HepG2 (cell line): Measurements from ENCODE around the gene SPATA21. TPM values are rescaled to one million over a fixed set of nuclear protein-coding genes. Genes with fewer than 3 reads are reported as not detected.

Experiments used
- CEBPG ChIP-seq: IDR thresholded peaks from 2 replicates; pipeline ENCODE4 v1.6.1; 2016
- DDIT3 ChIP-seq: sonication (generic); formaldehyde crosslinking; IDR thresholded peaks from 2 replicates; pipeline ENCODE4 v1.4.0; 2020; ENCODE audit warnings: mild to moderate bottlenecking, missing genetic modification reagents
- GATAD1 ChIP-seq: IDR thresholded peaks from 2 replicates; pipeline ENCODE4 v1.6.1; 2016; ENCODE audit warnings: missing genetic modification reagents, missing compliant biosample characterization
- HES4 ChIP-seq: sonication (generic); formaldehyde crosslinking; IDR thresholded peaks from 2 replicates; pipeline ENCODE4 v1.9.0; 2021; ENCODE audit warnings: mild to moderate bottlenecking, missing genetic modification reagents, borderline replicate concordance
- HIC2 ChIP-seq: sonication (generic); formaldehyde crosslinking; IDR thresholded peaks from 2 replicates; pipeline ENCODE4 v1.9.0; 2022; ENCODE audit warnings: low read depth, missing genetic modification reagents
- IKZF5 ChIP-seq: IDR thresholded peaks from 2 replicates; pipeline ENCODE4 v1.6.1; 2018; ENCODE audit warnings: missing genetic modification reagents, mild to moderate bottlenecking, missing compliant biosample characterization
- MAZ ChIP-seq, 2 experiments: sonication (generic) in 1 of 2; formaldehyde crosslinking in 1 of 2; IDR thresholded peaks; 2 replicates each; pipeline versions ENCODE4 v1.5.0 to v1.6.1; 2012 to 2020; ENCODE audit warnings: low read depth in 2 of 2, mild to moderate bottlenecking in 2 of 2, borderline replicate concordance in 1 of 2, improper control_type of control experiment in 1 of 2, low read length in 1 of 2, missing genetic modification reagents in 1 of 2, moderate library complexity in 1 of 2
- MYPOP ChIP-seq: sonication (generic); formaldehyde crosslinking; IDR thresholded peaks from 2 replicates; pipeline ENCODE4 v1.8.1; 2023; ENCODE audit warnings: mild to moderate bottlenecking, moderate library complexity, missing genetic modification reagents
- NR0B2 ChIP-seq: sonication (generic); formaldehyde crosslinking; IDR thresholded peaks from 2 replicates; pipeline ENCODE4 v1.4.0; 2020; ENCODE audit warnings: mild to moderate bottlenecking, missing genetic modification reagents
- SMAD9 ChIP-seq: sonication (generic); formaldehyde crosslinking; IDR thresholded peaks from 2 replicates; pipeline ENCODE4 v1.5.1; 2020; ENCODE audit warnings: mild to moderate bottlenecking, missing genetic modification reagents
- ZBTB10 ChIP-seq: sonication (generic); formaldehyde crosslinking; IDR thresholded peaks from 2 replicates; pipeline ENCODE4 v1.4.0; 2020; ENCODE audit warnings: missing genetic modification reagents, borderline replicate concordance
- ZMAT3 ChIP-seq: sonication (generic); formaldehyde crosslinking; conservative IDR thresholded peaks from 2 replicates; pipeline ENCODE4 v1.7.0; 2021; ENCODE audit warnings: missing genetic modification reagents
- ZNF143 ChIP-seq: sonication (generic); formaldehyde crosslinking; IDR thresholded peaks from 2 replicates; pipeline ENCODE4 v1.4.0; 2020; ENCODE audit warnings: missing genetic modification reagents
- ZNF331 ChIP-seq: sonication (generic); formaldehyde crosslinking; IDR thresholded peaks from 2 replicates; pipeline ENCODE4 v1.4.0; 2020; ENCODE audit warnings: missing genetic modification reagents
- ZNF503 ChIP-seq: sonication (generic); formaldehyde crosslinking; IDR thresholded peaks from 2 replicates; pipeline ENCODE4 v1.4.0; 2020; ENCODE audit warnings: missing genetic modification reagents
- ZNF660 ChIP-seq: sonication (generic); formaldehyde crosslinking; IDR thresholded peaks from 2 replicates; pipeline ENCODE4 v1.5.1; 2020; ENCODE audit warnings: mild to moderate bottlenecking, low read depth, missing genetic modification reagents, borderline replicate concordance
- ZNF850 ChIP-seq: sonication (generic); formaldehyde crosslinking; conservative IDR thresholded peaks from 2 replicates; pipeline ENCODE4 v1.9.0; 2021; ENCODE audit warnings: mild to moderate bottlenecking, missing genetic modification reagents
- polyA plus RNA-seq, 8 experiments: library from polyadenylated mRNA; depleted of rRNA in 3 of 8; stranded (reverse) in 7 of 8; unstranded in 1 of 8; fragments of >200 nt; fragmentation: Illumina TruSeq in 4 of 8; extraction: Trizol in 4 of 8; gene quantifications; 2 replicates each; pipeline versions ENCODE4 v1.2.1 to v1.2.3, GENCODE V29; 2011 to 2016; ENCODE audit warnings: low read depth in 4 of 8, missing spikeins in 1 of 8, mixed read lengths in 1 of 8; ENCODE audit not compliant: insufficient read depth in 1 of 8
- total RNA-seq, 5 experiments: library from RNA; depleted of rRNA; stranded (reverse); fragments of >200 nt; fragmentation: Illumina TruSeq; extraction: Trizol; gene quantifications; 2 replicates each; pipeline ENCODE4 v1.2.3, GENCODE V29; 2016; ENCODE audit warnings: low read depth in 1 of 5

Gene SPATA21
- total and polyA plus RNA-seq, 2 of the 13 experiments (the other 11 are each of a cell fraction or from before 2014, with no cell fraction given), result 0.80 to 1.4 TPM

- TF ChIP-seq ZNF143 (CRISPR knock-in tag) (no peak; the same call in 1 of the 2 replicates), SMAD9 (no peak), ZNF331 (CRISPR knock-in tag) (no peak), MAZ (IDR thresholded peaks at IDR 0.05; ENCODE audit: borderline replicate concordance, low read depth, low read length) (peak; percentile 55; the same call in 1 of the 2 replicates), MAZ (CRISPR knock-in tag; IDR thresholded peaks at IDR 0.05; ENCODE audit: low read depth) (peak; percentile 86), DDIT3 (CRISPR knock-in tag) (no peak), MYPOP (0 out of 2 replicates have a peak, but pooled peaks have one; percentile 48), GATAD1 (peak; percentile 71), ZNF660 (CRISPR knock-in tag) (no peak), ZBTB10 (0 out of 2 replicates have a peak, but pooled peaks have one; percentile 55), ZMAT3 (CRISPR knock-in tag) (0 out of 2 replicates have a peak, but pooled peaks have one; percentile 46), NR0B2 (CRISPR knock-in tag) (no peak), HES4 (peak; percentile 74), ZNF503 (CRISPR knock-in tag) (peak; percentile 55; the same call in 1 of the 2 replicates), HIC2 (CRISPR knock-in tag) (no peak; the same call in 1 of the 2 replicates), ZNF850 (no peak), IKZF5 (CRISPR knock-in tag) (peak; percentile 65; the same call in 1 of the 2 replicates), CEBPG (CRISPR knock-in tag) (0 out of 2 replicates have a peak, but pooled peaks have one; percentile 4)
These were observed 85.0 kb downstream of the SPATA21 start, which contains the start of gene FBXO42 (continued) for GRCh38 chr1:16351994-16352841.
